Stimulated activated CD8-positive, alpha-beta memory T cell treated with anti-CD3 and anti-CD28 coated beads, Interleukin-12 subunit alpha, Interleukin-12 subunit beta, amount 100 ng/mL, for 24 hours (primary cell): Measurements from ENCODE around the gene PLA2G5.

Source experiments
- DNase-seq: peaks from one replicate; pipeline ENCODE4 v3.0.0-alpha.2; 2020; ENCODE audit errors: extremely low read depth

PLA2G5 gene

GRCh38 chr1:20090119-20090518, 20.1 kb downstream of the PLA2G5 start:
- no peak for DNase-seq

GRCh38 chr1:20090641-20091040, 20.6 kb downstream of the PLA2G5 start:
- DNase-seq, result no peak

GRCh38 chr1:20093303-20093702, 23.3 kb downstream of the PLA2G5 start:
- DNase-seq, result no peak

GRCh38 chr1:20093940-20094391, 24.0 kb downstream of the PLA2G5 start:
- DNase-seq, result no peak

GRCh38 chr1:20095564-20096434, 25.8 kb downstream of the PLA2G5 start:
- DNase-seq, result no peak

- DNase-seq, result no peak
Observed at GRCh38 chr1:20096840-20097447, 26.9 kb downstream of the PLA2G5 start.

GRCh38 chr1:20099533-20099932, 29.5 kb downstream of the PLA2G5 start:
- no peak for DNase-seq

GRCh38 chr1:20100632-20101355, 30.8 kb downstream of the PLA2G5 start:
- DNase-seq, result no peak

GRCh38 chr1:20102875-20103274, 32.9 kb downstream of the PLA2G5 start:
- DNase-seq, result no peak

GRCh38 chr1:20105856-20106255, 35.9 kb downstream of the PLA2G5 start:
- DNase-seq, result no peak

GRCh38 chr1:20107351-20107750, 37.4 kb downstream of the PLA2G5 start:
- DNase-seq, result no peak

GRCh38 chr1:20107796-20108195, 37.8 kb downstream of the PLA2G5 start:
- no peak for DNase-seq

- no peak for DNase-seq
Observed at GRCh38 chr1:20108366-20109123, 38.6 kb downstream of the PLA2G5 start.

- DNase-seq, result no peak
Observed at GRCh38 chr1:20109223-20109856, 39.3 kb downstream of the PLA2G5 start.

GRCh38 chr1:20110679-20111078, 40.7 kb downstream of the PLA2G5 start:
- DNase-seq, result no peak

- no peak for DNase-seq
Observed at GRCh38 chr1:20111452-20111851, 41.5 kb downstream of the PLA2G5 start.

GRCh38 chr1:20112279-20113000, 42.4 kb downstream of the PLA2G5 start:
- no peak for DNase-seq

- DNase-seq, result no peak
Observed at GRCh38 chr1:20114021-20114648, 44.1 kb downstream of the PLA2G5 start.

- DNase-seq, result no peak
Observed at GRCh38 chr1:20115479-20115878, 45.5 kb downstream of the PLA2G5 start.

- DNase-seq, result no peak
Observed at GRCh38 chr1:20115916-20116315, 45.9 kb downstream of the PLA2G5 start.
